Trophoblast cell (in vitro differentiated cells and primary cell): ENCODE results near the gene MFSD1.

Experiments used
- DNase-seq, 2 donors: peaks; one replicate each; pipeline ENCODE4 v3.0.0-alpha.2; 2016
- H2AFZ ChIP-seq: 2 replicates; pipeline ENCODE4 v1.6.1; 2013; ENCODE audit warnings: low read length, moderate library complexity, mild to moderate bottlenecking; ENCODE audit not compliant: insufficient read depth, poor library complexity
- H2AK5ac ChIP-seq: 2 replicates; pipeline ENCODE4 v1.6.1; 2013; ENCODE audit warnings: mild to moderate bottlenecking, low read length
- H2BK120ac ChIP-seq: 2 replicates; pipeline ENCODE4 v1.6.1; 2013; ENCODE audit warnings: low read length, mild to moderate bottlenecking, moderate library complexity; ENCODE audit not compliant: insufficient read depth, poor library complexity
- H2BK12ac ChIP-seq: 2 replicates; pipeline ENCODE4 v1.6.1; 2013; ENCODE audit warnings: mild to moderate bottlenecking, low read length, moderate library complexity
- H2BK5ac ChIP-seq: 2 replicates; pipeline ENCODE4 v1.6.1; 2013; ENCODE audit warnings: low read length, low read depth, moderate library complexity, mild to moderate bottlenecking; ENCODE audit not compliant: poor library complexity
- H3K14ac ChIP-seq: 2 replicates; pipeline ENCODE4 v1.6.1; 2013; ENCODE audit warnings: mild to moderate bottlenecking, low read length
- H3K18ac ChIP-seq: 2 replicates; pipeline ENCODE4 v1.6.1; 2013; ENCODE audit warnings: mild to moderate bottlenecking, low read length
- H3K23ac ChIP-seq: 2 replicates; pipeline ENCODE4 v1.6.1; 2013; ENCODE audit warnings: low read length
- H3K27ac ChIP-seq: 2 replicates; pipeline ENCODE4 v1.5.1; 2013; ENCODE audit warnings: low read depth, mild to moderate bottlenecking, inconsistent platforms, low read length, moderate library complexity
- H3K27me3 ChIP-seq: 2 replicates; pipeline ENCODE4 v1.6.1; 2013; ENCODE audit warnings: inconsistent platforms, mild to moderate bottlenecking, low read length, moderate library complexity; ENCODE audit not compliant: insufficient read depth
- H3K36me3 ChIP-seq, 2 experiments: 1 replicate in 1 of 2; 2 replicates in 1 of 2; pipeline ENCODE4 v1.6.1; 2013; ENCODE audit warnings: low read length in 2 of 2, mild to moderate bottlenecking in 2 of 2, moderate library complexity in 1 of 2; ENCODE audit not compliant: insufficient read depth in 2 of 2, control insufficient read depth in 1 of 2
- H3K4ac ChIP-seq: 2 replicates; pipeline ENCODE4 v1.6.1; 2013; ENCODE audit warnings: low read depth, mild to moderate bottlenecking, low read length, moderate library complexity
- H3K4me1 ChIP-seq, 2 experiments: 1 replicate in 1 of 2; 2 replicates in 1 of 2; pipeline ENCODE4 v1.6.1; 2013; ENCODE audit warnings: low read length in 2 of 2, mild to moderate bottlenecking in 2 of 2, moderate library complexity in 1 of 2; ENCODE audit not compliant: insufficient read depth in 2 of 2, control insufficient read depth in 1 of 2
- H3K4me2 ChIP-seq: 2 replicates; pipeline ENCODE4 v1.6.1; 2013; ENCODE audit warnings: inconsistent platforms, mild to moderate bottlenecking, low read length, moderate library complexity
- H3K4me3 ChIP-seq: 2 replicates; pipeline ENCODE4 v1.5.1; 2013; ENCODE audit warnings: mild to moderate bottlenecking, low read depth, low read length, inconsistent platforms
- H3K79me1 ChIP-seq: one replicate; pipeline ENCODE4 v1.6.1; 2013; ENCODE audit warnings: low read length
- H3K79me2 ChIP-seq: 2 replicates; pipeline ENCODE4 v1.6.1; 2013; ENCODE audit warnings: low read length, mild to moderate bottlenecking; ENCODE audit not compliant: control insufficient read depth, insufficient read depth, poor library complexity
- H3K9ac ChIP-seq: 2 replicates; pipeline ENCODE4 v1.6.1; 2013; ENCODE audit warnings: mild to moderate bottlenecking, low read length
- H3K9me3 ChIP-seq: 2 replicates; pipeline ENCODE4 v1.6.1; 2013; ENCODE audit warnings: low read depth, mild to moderate bottlenecking, control low read depth, inconsistent platforms, low read length; ENCODE audit not compliant: insufficient read depth
- H4K12ac ChIP-seq: 2 replicates; pipeline ENCODE4 v1.6.1; 2013; ENCODE audit warnings: low read depth, mild to moderate bottlenecking, low read length, moderate library complexity
- H4K8ac ChIP-seq: 2 replicates; pipeline ENCODE4 v1.6.1; 2013; ENCODE audit warnings: low read depth, mild to moderate bottlenecking, low read length, moderate library complexity
- H4K91ac ChIP-seq: one replicate; pipeline ENCODE4 v1.6.1; 2013; ENCODE audit warnings: low read depth, mild to moderate bottlenecking, low read length, moderate library complexity
- WGBS: extraction: QIAGEN DNeasy Blood & Tissue Kit; methylation state at CpG from one replicate; pipeline ENCODE4 v1.1.7; 2013; ENCODE audit warnings: missing lambda C conversion rate; ENCODE audit not compliant: insufficient read length, insufficient coverage; ENCODE audit errors: extremely low coverage; 5-methylcytosine and 5-hydroxymethylcytosine counted together

The MFSD1 gene

GRCh38 chr3:158804441-158804840 is 2.6 kb downstream of the MFSD1 start:
- H3K36me3 ChIP-seq, result no peaks in the 10 kb centered on the region
- H2BK12ac ChIP-seq, result no peak overlapping the region
- WGBS, result no CpG with 5 or more reads among the region's 3 CpGs
- H3K4me2 ChIP-seq, result no peak overlapping the region
- no peak overlapping the region for H2BK5ac ChIP-seq
- H3K23ac ChIP-seq, result no peak overlapping the region
- no peak overlapping the region for H3K4me3 ChIP-seq
- no peak overlapping the region for H3K27ac ChIP-seq
- no peak overlapping the region for H2AFZ ChIP-seq
- H2BK120ac ChIP-seq, result no peak overlapping the region
- peaks cover 6% of the 10 kb centered on the region for H3K79me1 ChIP-seq
- H3K79me2 ChIP-seq, result peaks cover 4% of the 10 kb centered on the region
- peaks cover 2 to 4% of the 10 kb centered on the region in 2 experiments for H3K4me1 ChIP-seq
- no peak overlapping the region for H4K12ac ChIP-seq
- no peak overlapping the region for H3K14ac ChIP-seq
- no peak for DNase-seq
- H3K9me3 ChIP-seq, result peaks cover 3% of the 10 kb centered on the region
- no peak overlapping the region for H3K4ac ChIP-seq
- no peak overlapping the region for H3K18ac ChIP-seq
- H3K27me3 ChIP-seq, result no peaks in the 10 kb centered on the region
- H2AK5ac ChIP-seq, result no peak overlapping the region
- H4K91ac ChIP-seq, result no peak overlapping the region
- no peak overlapping the region for H3K9ac ChIP-seq
- no peak overlapping the region for H4K8ac ChIP-seq

GRCh38 chr3:158808697-158809096 is 6.8 kb downstream of the MFSD1 start:
- H3K4me3 ChIP-seq, result no peak overlapping the region
- H3K18ac ChIP-seq, result no peak overlapping the region
- no CpG with 5 or more reads among the region's 3 CpGs for WGBS
- H2AFZ ChIP-seq, result no peak overlapping the region
- H4K91ac ChIP-seq, result no peak overlapping the region
- H3K79me1 ChIP-seq, result no peaks in the 10 kb centered on the region
- no peak overlapping the region for H3K23ac ChIP-seq
- H2BK120ac ChIP-seq, result no peak overlapping the region
- peaks cover 2 to 7% of the 10 kb centered on the region in 2 experiments for H3K36me3 ChIP-seq
- H3K9me3 ChIP-seq, result no peaks in the 10 kb centered on the region
- no peak overlapping the region for H2AK5ac ChIP-seq
- no peak overlapping the region for H2BK12ac ChIP-seq
- peaks cover 0 to 4% of the 10 kb centered on the region in 2 experiments for H3K4me1 ChIP-seq
- no peak overlapping the region for H3K4me2 ChIP-seq
- no peak overlapping the region for H4K12ac ChIP-seq
- no peak overlapping the region for H3K9ac ChIP-seq
- H3K27ac ChIP-seq, result no peak overlapping the region
- H2BK5ac ChIP-seq, result no peak overlapping the region
- H3K14ac ChIP-seq, result no peak overlapping the region
- H4K8ac ChIP-seq, result no peak overlapping the region
- H3K4ac ChIP-seq, result no peak overlapping the region
- H3K79me2 ChIP-seq, result no peaks in the 10 kb centered on the region
- DNase-seq, result no peak
- no peaks in the 10 kb centered on the region for H3K27me3 ChIP-seq

GRCh38 chr3:158809642-158810041 is 7.8 kb downstream of the MFSD1 start:
- H3K4me3 ChIP-seq, result no peak overlapping the region
- no CpG with 5 or more reads among the region's 4 CpGs for WGBS

GRCh38 chr3:158810823-158811724 is 9.2 kb downstream of the MFSD1 start:
- peak in 1 of 2 donors; percentile 28 for DNase-seq
- H3K27me3 ChIP-seq, result no peaks in the 10 kb centered on the region
- no peak overlapping the region for H3K4me2 ChIP-seq
- H2BK120ac ChIP-seq, result no peak overlapping the region
- no peaks in the 10 kb centered on the region for H3K9me3 ChIP-seq
- H2BK12ac ChIP-seq, result no peak overlapping the region
- no peak overlapping the region for H3K18ac ChIP-seq
- H4K8ac ChIP-seq, result no peak overlapping the region
- no peak overlapping the region for H3K9ac ChIP-seq
- H2BK5ac ChIP-seq, result no peak overlapping the region
- no peak overlapping the region for H3K14ac ChIP-seq
- peaks cover 0 to 4% of the 10 kb centered on the region in 2 experiments for H3K4me1 ChIP-seq
- H3K4me3 ChIP-seq, result no peak overlapping the region
- peaks cover 5 to 12% of the 10 kb centered on the region in 2 experiments for H3K36me3 ChIP-seq
- no peak overlapping the region for H2AFZ ChIP-seq
- H3K79me2 ChIP-seq, result no peaks in the 10 kb centered on the region
- H2AK5ac ChIP-seq, result no peak overlapping the region
- no peaks in the 10 kb centered on the region for H3K79me1 ChIP-seq
- H3K4ac ChIP-seq, result no peak overlapping the region
- no CpG with 5 or more reads among the region's 8 CpGs for WGBS
- H3K23ac ChIP-seq, result no peak overlapping the region
- no peak overlapping the region for H4K12ac ChIP-seq
- no peak overlapping the region for H4K91ac ChIP-seq
- H3K27ac ChIP-seq, result no peak overlapping the region

More at GRCh38 chr3:158809642-158810041, 7.8 kb downstream of the MFSD1 start:
- Histone ChIP-seq H3K36me3 (peaks cover 4 to 9% of the 10 kb centered on the region in 2 experiments), H3K9ac (no peak overlapping the region), H3K23ac (no peak overlapping the region), H3K27me3 (no peaks in the 10 kb centered on the region), H2BK120ac (no peak overlapping the region), H3K4me1 (peaks cover 0 to 4% of the 10 kb centered on the region in 2 experiments), H3K18ac (no peak overlapping the region), H4K8ac (no peak overlapping the region), H3K14ac (no peak overlapping the region), H2BK5ac (no peak overlapping the region), H4K91ac (no peak overlapping the region), H2BK12ac (no peak overlapping the region), H2AK5ac (no peak overlapping the region), H3K27ac (no peak overlapping the region), H3K79me2 (no peaks in the 10 kb centered on the region), H3K4ac (no peak overlapping the region), H2AFZ (no peak overlapping the region), H3K4me2 (no peak overlapping the region), H4K12ac (no peak overlapping the region), H3K79me1 (no peaks in the 10 kb centered on the region), H3K9me3 (no peaks in the 10 kb centered on the region)
- DNase-seq, result no peak
